ENCODE data around the gene MEX3C. TPM values are rescaled to one million over a fixed set of nuclear protein-coding genes. Genes with fewer than 3 reads are reported as not detected.

Gene MEX3C
- total and polyA plus RNA-seq, 2 experiments from 2014 or later, result 21.0 to 67.3 TPM

DNA sequence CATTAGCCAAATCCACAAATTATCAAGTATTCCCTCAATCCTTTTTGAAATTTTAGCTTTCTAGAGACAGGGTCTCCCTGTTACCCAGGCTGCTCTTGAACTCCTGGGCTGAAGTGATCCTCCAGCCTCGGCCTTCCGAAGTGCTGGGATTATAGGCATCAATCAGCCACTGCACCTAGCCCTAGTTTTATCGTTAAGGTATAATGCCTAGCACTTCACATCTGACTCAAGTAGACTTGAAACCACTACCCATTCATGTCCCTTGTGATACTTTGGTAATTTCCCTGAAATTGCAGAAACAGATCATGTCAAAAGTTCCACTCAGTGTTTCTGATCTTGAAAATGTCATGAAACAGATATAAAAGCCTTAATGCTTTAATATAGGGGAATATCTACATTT, 26.3 kb downstream of the MEX3C start:
- no peak overlapping the region for H3K4me2 ChIP-seq
- 91% methylated on average over 3 of the region's 3 CpGs for WGBS (ENCODE audit: low lambda C conversion rate, missing lambda C conversion rate)
- TF ChIP-seq CTCF (IDR thresholded peaks at IDR 0.05; ENCODE audit: poor library complexity) (no peak), EZH2 (IDR thresholded peaks at IDR 0.05; ENCODE audit: borderline replicate concordance) (no peak), EZH2phosphoT487 (IDR thresholded peaks at IDR 0.05; ENCODE audit: low read depth, severe bottlenecking, unreplicated experiment) (no peak)
- H3K79me2 ChIP-seq, result peaks cover 60% of the 10 kb centered on the region
- H2AFZ ChIP-seq, result no peak overlapping the region
- H3K9me3 ChIP-seq (ENCODE audit: low read depth), result no peaks in the 10 kb centered on the region
- H3K27me3 ChIP-seq, result no peaks in the 10 kb centered on the region
- peaks cover 7% of the 10 kb centered on the region for H4K20me1 ChIP-seq (ENCODE audit: insufficient read depth, poor library complexity, severe bottlenecking)
- no peaks in the 10 kb centered on the region for H3K9me2 ChIP-seq (replicated peaks; ENCODE audit: insufficient read depth)
- no peaks in the 10 kb centered on the region for H3K36me3 ChIP-seq (replicated peaks; ENCODE audit: insufficient read depth, low read depth)
- no peak overlapping the region for H3K4me3 ChIP-seq
- H3K4me1 ChIP-seq (ENCODE audit: insufficient read depth), result no peaks in the 10 kb centered on the region
- no peak overlapping the region for H3K27ac ChIP-seq
- no peak for DNase-seq (ENCODE audit: low spot score)

DNA sequence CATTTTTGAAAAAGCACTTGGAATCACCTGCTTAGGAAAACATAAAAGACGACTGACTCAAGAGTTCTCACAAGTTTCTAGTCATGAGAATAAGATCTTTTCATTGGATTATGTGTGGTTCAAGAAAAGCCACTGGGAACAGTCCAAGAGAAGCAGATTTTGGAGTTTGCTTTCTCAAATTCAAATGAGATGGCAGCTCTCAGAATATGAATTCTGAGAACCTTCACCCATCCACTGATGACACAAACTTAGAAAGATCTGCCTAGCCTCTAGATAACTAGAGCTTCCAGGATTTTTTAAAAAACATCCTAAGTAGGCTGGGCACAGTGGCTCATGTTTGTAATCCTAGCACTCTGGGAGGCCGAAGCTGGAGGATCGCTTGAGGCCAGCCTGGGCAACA, 26.8 kb downstream of the MEX3C start:
- TF ChIP-seq CTCF (IDR thresholded peaks at IDR 0.05; ENCODE audit: poor library complexity), result no peak
- TF ChIP-seq EZH2phosphoT487 (IDR thresholded peaks at IDR 0.05; ENCODE audit: low read depth, severe bottlenecking, unreplicated experiment), result no peak
- TF ChIP-seq EZH2 (IDR thresholded peaks at IDR 0.05; ENCODE audit: borderline replicate concordance), result no peak
- Histone ChIP-seq H4K20me1 (ENCODE audit: insufficient read depth, poor library complexity, severe bottlenecking) (peaks cover 2% of the 10 kb centered on the region), H3K27ac (no peak overlapping the region), H3K4me3 (no peak overlapping the region), H3K9me3 (ENCODE audit: low read depth) (no peaks in the 10 kb centered on the region), H3K79me2 (peaks cover 54% of the 10 kb centered on the region), H3K36me3 (replicated peaks; ENCODE audit: insufficient read depth, low read depth) (no peaks in the 10 kb centered on the region), H3K9me2 (replicated peaks; ENCODE audit: insufficient read depth) (no peaks in the 10 kb centered on the region), H3K4me2 (no peak overlapping the region), H2AFZ (no peak overlapping the region), H3K4me1 (ENCODE audit: insufficient read depth) (no peaks in the 10 kb centered on the region), H3K27me3 (no peaks in the 10 kb centered on the region)
- no peak for DNase-seq (ENCODE audit: low spot score)
- 98% methylated on average over 3 of the region's 3 CpGs for WGBS (ENCODE audit: low lambda C conversion rate, missing lambda C conversion rate)

- H3K9me2 ChIP-seq (replicated peaks; ENCODE audit: insufficient read depth), result no peaks in the 10 kb centered on the region
- no peak for DNase-seq (ENCODE audit: low spot score)
- TF ChIP-seq CTCF (IDR thresholded peaks at IDR 0.05; ENCODE audit: poor library complexity) (no peak), EZH2phosphoT487 (IDR thresholded peaks at IDR 0.05; ENCODE audit: low read depth, severe bottlenecking, unreplicated experiment) (no peak), EZH2 (IDR thresholded peaks at IDR 0.05; ENCODE audit: borderline replicate concordance) (no peak)
- no peaks in the 10 kb centered on the region for H3K4me1 ChIP-seq (ENCODE audit: insufficient read depth)
- no peaks in the 10 kb centered on the region for H3K27me3 ChIP-seq
- H3K4me2 ChIP-seq, result no peak overlapping the region
- peaks cover 45% of the 10 kb centered on the region for H3K79me2 ChIP-seq
- no peak overlapping the region for H3K4me3 ChIP-seq
- no peaks in the 10 kb centered on the region for H4K20me1 ChIP-seq (ENCODE audit: insufficient read depth, poor library complexity, severe bottlenecking)
- no peaks in the 10 kb centered on the region for H3K36me3 ChIP-seq (replicated peaks; ENCODE audit: insufficient read depth, low read depth)
- H3K27ac ChIP-seq, result no peak overlapping the region
- H2AFZ ChIP-seq, result no peak overlapping the region
- H3K9me3 ChIP-seq (ENCODE audit: low read depth), result no peaks in the 10 kb centered on the region
Measured at GRCh38 chr18:51169731-51170130, 27.8 kb downstream of the MEX3C start.

Data from hepatocyte (in vitro differentiated cells).